Caco-2 (cell line): Measurements from ENCODE around the gene SLC10A7. TPM values are rescaled to one million over a fixed set of nuclear protein-coding genes. Genes with fewer than 3 reads are reported as not detected.

Experiments used
- BruUV-seq: library from RNA; stranded (reverse); fragments of 400-500 nt; replicated peaks from 2 replicates; lab custom pipeline; 2021; lab: Mats Ljungman, UMichigan
- CTCF ChIA-PET: fragments of 300-600 bp; sonication (Branson Sonifier 250); formaldehyde crosslinking; loops from one replicate; lab custom pipeline; 2022; ENCODE audit warnings: antibody characterized with exemption; lab: Charles Lee
- POLR2A ChIA-PET: fragments of 300-600 bp; sonication (Branson Sonifier 250); formaldehyde crosslinking; loops from one replicate; lab custom pipeline; 2022; ENCODE audit warnings: antibody characterized with exemption; lab: Charles Lee
- DNase-seq, 2 experiments: peaks; one replicate each; pipeline versions ENCODE4 v3.0.0 to v3.0.0-alpha.2; 2020 to 2022
- H3K27me3 ChIP-seq: replicated peaks from 2 replicates; pipeline ENCODE4 v1.6.0; 2011; ENCODE audit warnings: low read length; ENCODE audit not compliant: control insufficient read depth, insufficient read depth
- H3K36me3 ChIP-seq: 2 replicates; pipeline ENCODE4 v1.5.1; 2011; ENCODE audit warnings: low read length; ENCODE audit not compliant: control insufficient read depth, insufficient read depth
- H3K4me1 ChIP-seq: fragments of 250-450 bp; sonication (Bioruptor Pico); 2 replicates; pipeline ENCODE4 v1.5.1; 2020; ENCODE audit warnings: mild to moderate bottlenecking
- H3K4me3 ChIP-seq: 2 replicates; pipeline ENCODE4 v1.5.1; 2011; ENCODE audit warnings: low read depth, mild to moderate bottlenecking, control low read depth, low read length
- H3K9me3 ChIP-seq: fragments of 250-450 bp; sonication (Bioruptor Pico); 2 replicates; pipeline ENCODE4 v1.5.1; 2020; ENCODE audit warnings: mild to moderate bottlenecking, moderate library complexity
- H3K27ac Mint-ChIP-seq: one replicate; pipeline ENCODE4 v1.8.0; 2022; ENCODE audit warnings: mixed read lengths; ENCODE audit not compliant: unreplicated experiment
- H3K27me3 Mint-ChIP-seq: one replicate; pipeline ENCODE4 v1.8.0; 2022; ENCODE audit warnings: mixed read lengths; ENCODE audit not compliant: insufficient read depth, unreplicated experiment
- H3K36me3 Mint-ChIP-seq: one replicate; pipeline ENCODE4 v1.8.0; 2022; ENCODE audit warnings: mild to moderate bottlenecking, mixed read lengths; ENCODE audit not compliant: insufficient read depth, unreplicated experiment
- H3K4me1 Mint-ChIP-seq: one replicate; pipeline ENCODE4 v1.8.0; 2022; ENCODE audit warnings: low read depth, mixed read lengths; ENCODE audit not compliant: unreplicated experiment
- H3K4me3 Mint-ChIP-seq: one replicate; pipeline ENCODE4 v1.8.0; 2022; ENCODE audit warnings: mild to moderate bottlenecking, moderate library complexity, mixed read lengths; ENCODE audit not compliant: unreplicated experiment
- H3K9me3 Mint-ChIP-seq: one replicate; pipeline ENCODE4 v1.8.0; 2022; ENCODE audit warnings: mixed read lengths; ENCODE audit not compliant: unreplicated experiment
- CTCF ChIP-seq, 2 experiments: fragments of 200-600 bp in 1 of 2; IDR thresholded peaks; 1 replicate in 1 of 2; 2 replicates in 1 of 2; pipeline versions ENCODE4 v1.5.1 to v1.8.0; 2011 to 2022; ENCODE audit warnings: antibody characterized with exemption in 1 of 2, control low read depth in 1 of 2, inconsistent platforms in 1 of 2, low read depth in 1 of 2, low read length in 1 of 2, mild to moderate bottlenecking in 1 of 2, moderate library complexity in 1 of 2; ENCODE audit not compliant: insufficient read depth in 1 of 2, severe bottlenecking in 1 of 2, unreplicated experiment in 1 of 2
- intact Hi-C: fragments of 100-400 bp; cut with micrococcal nuclease; formaldehyde crosslinking; loops from one replicate; pipeline ENCODE4 v1.10.0; 2022; ENCODE audit not compliant: unreplicated experiment
- total RNA-seq: library from RNA; stranded (reverse); gene quantifications from 2 replicates; pipeline ENCODE4 v1.2.3, GENCODE V29; 2022

SLC10A7 gene
- total RNA-seq, 1 experiment from 2014 or later, result 12.1 TPM

DNA sequence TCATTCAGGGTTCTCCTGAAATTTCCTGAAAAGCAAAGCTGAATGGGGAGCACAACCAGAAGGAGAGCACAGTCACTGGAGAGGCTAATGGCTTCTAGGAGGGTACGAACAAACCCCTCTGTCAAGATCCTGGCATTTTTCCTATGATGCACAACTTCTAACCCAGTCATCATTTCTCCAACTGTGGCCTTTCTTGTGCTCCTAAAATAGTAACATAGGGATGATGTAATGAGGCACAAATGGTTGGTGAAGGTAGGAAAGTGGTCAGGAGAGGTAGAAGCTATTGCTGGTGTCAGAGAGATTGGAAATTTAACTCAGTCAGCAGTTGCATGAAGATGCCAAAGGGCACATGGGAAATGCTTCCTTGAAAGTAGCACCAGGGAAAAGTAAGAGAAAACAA lies 52.7 kb downstream of the SLC10A7 start:
- ChIA-PET CTCF (no interaction called here), POLR2A (no interaction called here)
- no peak overlapping the region for H3K4me3 ChIP-seq
- Mint-ChIP-seq H3K27ac (no peak overlapping the region), H3K36me3 (no peaks in the 10 kb centered on the region), H3K9me3 (no peaks in the 10 kb centered on the region), H3K4me3 (no peak overlapping the region), H3K4me1 (no peaks in the 10 kb centered on the region), H3K27me3 (no peaks in the 10 kb centered on the region)
- no TSS peak for BruUV-seq
- TF ChIP-seq CTCF (IDR thresholded peaks at IDR 0.05; ENCODE audit: insufficient read depth in 1 of 2, low read depth in 1 of 2, low read length in 1 of 2, severe bottlenecking in 1 of 2, unreplicated experiment in 1 of 2), result no peak
- no peaks in the 10 kb centered on the region for H3K27me3 ChIP-seq
- H3K36me3 ChIP-seq, result no peaks in the 10 kb centered on the region
- H3K4me1 ChIP-seq, result no peaks in the 10 kb centered on the region
- intact Hi-C loops, result no loop called here
- no peaks in the 10 kb centered on the region for H3K9me3 ChIP-seq
- DNase-seq, result no peak

GRCh38 chr4:146465628-146466027 lies 56.1 kb downstream of the SLC10A7 start:
- Mint-ChIP-seq H3K27me3 (no peaks in the 10 kb centered on the region), H3K9me3 (no peaks in the 10 kb centered on the region), H3K4me1 (no peaks in the 10 kb centered on the region), H3K4me3 (no peak overlapping the region), H3K36me3 (no peaks in the 10 kb centered on the region), H3K27ac (no peak overlapping the region)
- ChIA-PET CTCF (no interaction called here), POLR2A (no interaction called here)
- Histone ChIP-seq H3K9me3 (no peaks in the 10 kb centered on the region), H3K36me3 (no peaks in the 10 kb centered on the region), H3K27me3 (no peaks in the 10 kb centered on the region), H3K4me1 (no peaks in the 10 kb centered on the region), H3K4me3 (no peak overlapping the region)
- BruUV-seq, result no TSS peak
- DNase-seq, result no peak
- no peak for TF ChIP-seq CTCF (IDR thresholded peaks at IDR 0.05; ENCODE audit: insufficient read depth in 1 of 2, low read depth in 1 of 2, low read length in 1 of 2, severe bottlenecking in 1 of 2, unreplicated experiment in 1 of 2)
- intact Hi-C loops, result no loop called here

- intact Hi-C loops, result no loop called here
- H3K4me3 ChIP-seq, result no peak overlapping the region
- H3K27me3 Mint-ChIP-seq, result no peaks in the 10 kb centered on the region
- H3K4me1 ChIP-seq, result no peaks in the 10 kb centered on the region
- no TSS peak for BruUV-seq
- DNase-seq, result no peak
- H3K9me3 Mint-ChIP-seq, result no peaks in the 10 kb centered on the region
- no peaks in the 10 kb centered on the region for H3K36me3 Mint-ChIP-seq
- H3K27ac Mint-ChIP-seq, result no peak overlapping the region
- no peaks in the 10 kb centered on the region for H3K9me3 ChIP-seq
- H3K4me1 Mint-ChIP-seq, result no peaks in the 10 kb centered on the region
- ChIA-PET POLR2A (no interaction called here), CTCF (interaction anchor here (0.6 kb wide), 1 partner anchor 74 kb away, joined by 3 read pairs; no protein-coding TSS in a partner anchor)
- no peak for TF ChIP-seq CTCF (IDR thresholded peaks at IDR 0.05; ENCODE audit: insufficient read depth in 1 of 2, low read depth in 1 of 2, low read length in 1 of 2, severe bottlenecking in 1 of 2, unreplicated experiment in 1 of 2)
- H3K36me3 ChIP-seq, result no peaks in the 10 kb centered on the region
- no peaks in the 10 kb centered on the region for H3K27me3 ChIP-seq
- no peak overlapping the region for H3K4me3 Mint-ChIP-seq
Measured at GRCh38 chr4:146462251-146462650, 59.5 kb downstream of the SLC10A7 start.
